A549 (cell line): ENCODE data around the gene TRAPPC5. TPM values are rescaled to one million over a fixed set of nuclear protein-coding genes. Genes with fewer than 3 reads are reported as not detected.

Source experiments
- ATAC-seq, 2 experiments: fragments of 200-7000 bp in 1 of 2; fragments of >200 bp in 1 of 2; cut with Nextera tagmentation in 1 of 2; cut with Tn5 transposase in 1 of 2; 3 replicates each; pipeline versions ENCODE4 v1.8.0 to v1.9.1; 2018 to 2020; ENCODE audit warnings: mild to moderate bottlenecking in 1 of 2, moderate library complexity in 1 of 2
- CTCF ChIA-PET: fragments of 300-600 bp; sonication (Branson Sonifier 250); formaldehyde crosslinking; extraction: SDS; loops from one replicate; lab custom pipeline; 2021; ENCODE audit warnings: antibody characterized with exemption, inconsistent platforms; lab: Yijun Ruan, JAX
- POLR2A ChIA-PET: fragments of 350-600 bp; formaldehyde crosslinking; extraction: SDS; loops from one replicate; lab custom pipeline; 2021; ENCODE audit warnings: antibody characterized with exemption, inconsistent platforms; lab: Yijun Ruan, JAX
- DNase-seq, 2 experiments: peaks; one replicate each; pipeline versions ENCODE4 v3.0.0 to v3.0.0-alpha.2; 2011 to 2016; ENCODE audit warnings: low read depth in 1 of 2, low spot score in 1 of 2
- FAIRE-seq: peaks from 2 replicates; lab custom pipeline; 2011; peaks lifted over from hg19 to GRCh38; lab: Jason Lieb, UNC
- H3K27ac ChIP-seq, 2 experiments: fragments of >200 bp; sonication (Bioruptor Twin); formaldehyde crosslinking; 3 replicates each; pipeline ENCODE4 v1.5.1; 2016 to 2017
- H3K4me1 ChIP-seq: fragments of >200 bp; sonication (Bioruptor Twin); formaldehyde crosslinking; 3 replicates; pipeline ENCODE4 v1.6.1; 2016
- H3K4me2 ChIP-seq: fragments of >200 bp; sonication (Bioruptor Twin); formaldehyde crosslinking; 3 replicates; pipeline ENCODE4 v1.6.1; 2016
- H3K4me3 ChIP-seq: fragments of >200 bp; sonication (Bioruptor Twin); formaldehyde crosslinking; 3 replicates; pipeline ENCODE4 v1.5.1; 2016
- H3K9me3 ChIP-seq: fragments of >200 bp; sonication (Bioruptor Twin); formaldehyde crosslinking; 3 replicates; pipeline ENCODE4 v1.6.1; 2016
- BCL3 ChIP-seq: fragments of >200 bp; sonication (Bioruptor Twin); formaldehyde crosslinking; IDR thresholded peaks from 3 replicates; pipeline ENCODE4 v1.6.1; 2016
- CBX2 ChIP-seq: fragments of 200-600 bp; sonication (generic); IDR thresholded peaks from 2 replicates; pipeline ENCODE4 v1.6.1; 2016; ENCODE audit warnings: low read depth, mild to moderate bottlenecking, borderline replicate concordance
- CBX8 ChIP-seq: fragments of 200-600 bp; sonication (generic); IDR thresholded peaks from 2 replicates; pipeline ENCODE4 v1.6.1; 2016
- CEBPB ChIP-seq, 2 experiments: fragments of >200 bp in 1 of 2; sonication (Bioruptor Twin) in 1 of 2; formaldehyde crosslinking in 1 of 2; IDR thresholded peaks; 2 replicates each; pipeline ENCODE4 v1.6.1; 2012 to 2016
- ELK1 ChIP-seq: fragments of 150-350 bp; IDR thresholded peaks from 2 replicates; pipeline ENCODE4 v1.6.1; 2014; ENCODE audit warnings: low read depth, mild to moderate bottlenecking, low read length
- EP300 ChIP-seq, 2 experiments: fragments of >200 bp; sonication (Bioruptor Twin); formaldehyde crosslinking; IDR thresholded peaks; 2 replicates in 1 of 2; 3 replicates in 1 of 2; pipeline ENCODE4 v1.6.1; 2016 to 2017
- ESRRA ChIP-seq: fragments of 150-350 bp; IDR thresholded peaks from 2 replicates; pipeline ENCODE4 v1.6.1; 2014; ENCODE audit warnings: mild to moderate bottlenecking, low read length, borderline replicate concordance
- FOSL2 ChIP-seq, 2 experiments: fragments of 450-650 bp in 1 of 2; fragments of >200 bp in 1 of 2; sonication (Bioruptor Twin) in 1 of 2; formaldehyde crosslinking; IDR thresholded peaks; 2 replicates each; pipeline versions ENCODE4 v1.5.0 to v1.6.1; 2016 to 2020; ENCODE audit warnings: mild to moderate bottlenecking in 1 of 2, moderate library complexity in 1 of 2
- FOXS1 ChIP-seq: fragments of 250-450 bp; sonication (Bioruptor Pico); IDR thresholded peaks from 2 replicates; pipeline ENCODE4 v1.5.0; 2020; ENCODE audit warnings: mild to moderate bottlenecking, moderate library complexity
- GATA3 ChIP-seq: IDR thresholded peaks from 2 replicates; pipeline ENCODE4 v1.6.1; 2012; ENCODE audit warnings: borderline replicate concordance
- HDAC2 ChIP-seq: fragments of 200-600 bp; sonication (generic); IDR thresholded peaks from 2 replicates; pipeline ENCODE4 v1.6.1; 2016
- HES2 ChIP-seq: fragments of >200 bp; sonication (Bioruptor Twin); formaldehyde crosslinking; IDR thresholded peaks from 2 replicates; pipeline ENCODE4 v1.6.1; 2016
- HEYL ChIP-seq: fragments of 250-450 bp; sonication (Bioruptor Pico); IDR thresholded peaks from 2 replicates; pipeline ENCODE4 v1.8.0; 2021; ENCODE audit warnings: mild to moderate bottlenecking, moderate library complexity
- HOXB5 ChIP-seq: fragments of 250-450 bp; sonication (Bioruptor Pico); IDR thresholded peaks from 2 replicates; pipeline ENCODE4 v1.5.0; 2020; ENCODE audit warnings: mild to moderate bottlenecking, moderate library complexity
- JUNB ChIP-seq: fragments of >200 bp; sonication (Bioruptor Twin); formaldehyde crosslinking; IDR thresholded peaks from 2 replicates; pipeline ENCODE4 v1.6.1; 2016
- MAX ChIP-seq: IDR thresholded peaks from 2 replicates; pipeline ENCODE4 v1.6.1; 2012
- MYC ChIP-seq: IDR thresholded peaks from 2 replicates; pipeline ENCODE4 v1.6.1; 2012; ENCODE audit warnings: mild to moderate bottlenecking, inconsistent platforms, low read length, improper control_type of control experiment, borderline replicate concordance
- NFE2L2 ChIP-seq: fragments of 150-350 bp; conservative IDR thresholded peaks from 2 replicates; pipeline ENCODE4 v1.6.1; 2014; ENCODE audit warnings: low read length
- NR3C1 ChIP-seq: fragments of >200 bp; sonication (Bioruptor Twin); formaldehyde crosslinking; IDR thresholded peaks from 3 replicates; pipeline ENCODE4 v1.6.1; 2017
- PBX3 ChIP-seq: IDR thresholded peaks from 2 replicates; pipeline ENCODE4 v1.6.1; 2012
- PHF8 ChIP-seq: fragments of 200-600 bp; sonication (generic); IDR thresholded peaks from 2 replicates; pipeline ENCODE4 v1.6.1; 2016; ENCODE audit warnings: low read depth, mild to moderate bottlenecking, antibody characterized with exemption, moderate library complexity, borderline replicate concordance
- POLR2A ChIP-seq: IDR thresholded peaks from 2 replicates; pipeline ENCODE4 v1.6.1; 2012; ENCODE audit warnings: mild to moderate bottlenecking, low read length
- RARB ChIP-seq: fragments of 250-450 bp; sonication (Bioruptor Pico); IDR thresholded peaks from 2 replicates; pipeline ENCODE4 v1.8.0; 2021; ENCODE audit warnings: mild to moderate bottlenecking, moderate library complexity
- USF2 ChIP-seq: fragments of 450-650 bp; IDR thresholded peaks from 2 replicates; pipeline ENCODE4 v1.6.1; 2014; ENCODE audit warnings: antibody characterized with exemption
- ZFP36 ChIP-seq: fragments of 450-650 bp; IDR thresholded peaks from 2 replicates; pipeline ENCODE4 v1.6.1; 2014; ENCODE audit warnings: borderline replicate concordance; ENCODE audit not compliant: partially characterized antibody
- ZNF302 ChIP-seq: fragments of 250-450 bp; sonication (Bioruptor Pico); IDR thresholded peaks from 2 replicates; pipeline ENCODE4 v1.9.0; 2021; ENCODE audit warnings: inconsistent platforms, mild to moderate bottlenecking, moderate library complexity
- ZSCAN20 ChIP-seq: fragments of 250-450 bp; sonication (Bioruptor Pico); IDR thresholded peaks from 2 replicates; pipeline ENCODE4 v1.8.0; 2022; ENCODE audit warnings: mild to moderate bottlenecking, moderate library complexity
- WGBS: methylation state at CpG from one replicate; pipeline ENCODE4 v1.1.6; 2017; ENCODE audit errors: missing lambda C conversion rate; 5-methylcytosine and 5-hydroxymethylcytosine counted together
- polyA plus RNA-seq, 4 experiments: library from polyadenylated mRNA; depleted of rRNA in 3 of 4; stranded (reverse); fragments of >200 nt; fragmentation: RNase III in 1 of 4; extraction: RNeasy Plus Mini Kit Qiagen cat#74134 plus additional on column Dnase treatment in 1 of 4; gene quantifications; 2 replicates in 3 of 4; 3 replicates in 1 of 4; pipeline ENCODE4 v1.2.3, GENCODE V29; 2011 to 2017

TRAPPC5 gene
- polyA plus RNA-seq, 2 of the 4 experiments (the other 2 are of a cell fraction) = 31.6 to 59.8 TPM

GRCh38 chr19:7654401-7654800, 26.2 kb upstream of the TRAPPC5 start:
- Histone ChIP-seq H3K4me3 (no peak overlapping the region), H3K4me2 (no peak overlapping the region), H3K4me1 (no peaks in the 10 kb centered on the region), H3K9me3 (no peaks in the 10 kb centered on the region), H3K27ac (no peak overlapping the region)
- CTCF ChIA-PET = interaction anchor here (1.2 to 3.2 kb wide), 4 partner anchors 26 to 144 kb away, joined by 3 to 21 read pairs (median 7); partner anchors contain the start of gene TRAPPC5
- DNase-seq (no peak), ATAC-seq (no peak), FAIRE-seq (no peak)
- 63% methylated on average over 8 of the region's 8 CpGs for WGBS
- POLR2A ChIA-PET = no interaction called here
- TF ChIP-seq MYC = no peak
- no peak for TF ChIP-seq ZFP36
- no peak for TF ChIP-seq USF2
- TF ChIP-seq ESRRA = no peak

GRCh38 chr19:7655581-7655980, 25.1 kb upstream of the TRAPPC5 start:
- ATAC-seq = no peak
- TF ChIP-seq EP300 (IDR thresholded peaks at IDR 0.05) = no peak
- TF ChIP-seq RARB = no peak
- TF ChIP-seq CBX8 = no peak
- TF ChIP-seq NR3C1 = no peak
- TF ChIP-seq POLR2A = no peak
- TF ChIP-seq ZNF302 = no peak
- TF ChIP-seq USF2 = no peak
- no peak for TF ChIP-seq PBX3
- no peak for TF ChIP-seq HES2
- no peak for TF ChIP-seq CEBPB (IDR thresholded peaks at IDR 0.05)
- no peak for TF ChIP-seq HOXB5 (CRISPR knock-in tag)
- TF ChIP-seq JUNB = no peak
- TF ChIP-seq MYC = no peak
- TF ChIP-seq ZFP36 = no peak
- no peak for TF ChIP-seq ELK1
- TF ChIP-seq GATA3 = no peak
- TF ChIP-seq, all 56 proteins: peak for 0
- no peak overlapping the region for H3K4me3 ChIP-seq
- DNase-seq (no peak), FAIRE-seq (no peak)
- no peaks in the 10 kb centered on the region for H3K4me1 ChIP-seq
- ChIA-PET POLR2A (no interaction called here), CTCF (interaction anchor here (1.0 to 3.2 kb wide), 5 partner anchors 12 to 145 kb away, joined by 3 to 21 read pairs (median 7); partner anchors contain the start of gene TRAPPC5)
- H3K27ac ChIP-seq = no peak overlapping the region
- WGBS = 66% methylated on average over 8 of the region's 8 CpGs
- no peak overlapping the region for H3K4me2 ChIP-seq
- H3K9me3 ChIP-seq = no peaks in the 10 kb centered on the region

GRCh38 chr19:7657131-7657751, 23.4 kb upstream of the TRAPPC5 start:
- Histone ChIP-seq H3K4me2 (no peak overlapping the region), H3K4me3 (no peak overlapping the region), H3K27ac (0 out of 6 replicates have a peak overlapping the region, but pooled peaks of 1 of the 2 experiments have one; percentile 14), H3K9me3 (no peaks in the 10 kb centered on the region), H3K4me1 (no peaks in the 10 kb centered on the region)
- FAIRE-seq (no peak), ATAC-seq (no peak; a peak in 1 of 6 replicates), DNase-seq (no peak)
- 36% methylated on average over 13 of the region's 14 CpGs for WGBS
- POLR2A ChIA-PET = no interaction called here
- CTCF ChIA-PET = interaction anchor here (0.6 to 1.7 kb wide), 5 partner anchors 18 to 143 kb away, joined by 3 to 7 read pairs (median 6); partner anchors contain the start of gene TRAPPC5
- TF ChIP-seq HEYL (no peak), ZSCAN20 (CRISPR knock-in tag) (no peak), FOSL2 (IDR thresholded peaks at IDR 0.05) (no peak), FOSL2 (CRISPR knock-in tag; IDR thresholded peaks at IDR 0.05) (no peak), GATA3 (no peak), NFE2L2 (no peak), MYC (no peak), PHF8 (no peak), BCL3 (no peak), MAX (no peak), HDAC2 (no peak), CBX2 (no peak), FOXS1 (CRISPR knock-in tag) (no peak)
